A549 (cell line): ENCODE results near the gene MRPL28.
A peak's percentile ranks its signal among the peaks of the same experiment; 100 is the strongest.

ENCODE experiments used
- CHD4 ChIP-seq: fragments of 200-600 bp; sonication (generic); IDR thresholded peaks from 2 replicates; pipeline ENCODE4 v1.6.1; 2016; ENCODE audit warnings: antibody characterized with exemption, mild to moderate bottlenecking, borderline replicate concordance
- EP300 ChIP-seq, 2 experiments: fragments of >200 bp; sonication (Bioruptor Twin); formaldehyde crosslinking; IDR thresholded peaks; 2 replicates in 1 of 2; 3 replicates in 1 of 2; pipeline ENCODE4 v1.6.1; 2016 to 2017
- GATA3 ChIP-seq: IDR thresholded peaks from 2 replicates; pipeline ENCODE4 v1.6.1; 2012; ENCODE audit warnings: borderline replicate concordance
- JUNB ChIP-seq: fragments of >200 bp; sonication (Bioruptor Twin); formaldehyde crosslinking; IDR thresholded peaks from 2 replicates; pipeline ENCODE4 v1.6.1; 2016
- KDM5A ChIP-seq: fragments of 200-600 bp; sonication (generic); IDR thresholded peaks from 2 replicates; pipeline ENCODE4 v1.6.1; 2016; ENCODE audit warnings: antibody characterized with exemption, mild to moderate bottlenecking
- PHF8 ChIP-seq: fragments of 200-600 bp; sonication (generic); IDR thresholded peaks from 2 replicates; pipeline ENCODE4 v1.6.1; 2016; ENCODE audit warnings: low read depth, mild to moderate bottlenecking, antibody characterized with exemption, moderate library complexity, borderline replicate concordance
- POLR2A ChIP-seq: IDR thresholded peaks from 2 replicates; pipeline ENCODE4 v1.6.1; 2012; ENCODE audit warnings: mild to moderate bottlenecking, low read length
- SMC3 ChIP-seq: fragments of >200 bp; sonication (Bioruptor Twin); formaldehyde crosslinking; IDR thresholded peaks from 3 replicates; pipeline ENCODE4 v1.6.1; 2018; ENCODE audit warnings: inconsistent platforms
- ZC3H11A ChIP-seq: fragments of 450-650 bp; IDR thresholded peaks from 2 replicates; pipeline ENCODE4 v1.6.1; 2014; ENCODE audit warnings: antibody characterized with exemption, mild to moderate bottlenecking
- TF ChIP-seq, protein P1 (sequence below): fragments of >200 bp; sonication (Bioruptor Twin); formaldehyde crosslinking; IDR thresholded peaks from 3 replicates; pipeline ENCODE4 v1.5.1; 2016
- TF ChIP-seq, protein P2 (sequence below): fragments of 200-600 bp; sonication (generic); IDR thresholded peaks from 2 replicates; pipeline ENCODE4 v1.6.1; 2016; ENCODE audit warnings: antibody characterized with exemption, mild to moderate bottlenecking, moderate library complexity
- TF ChIP-seq, protein P3 (sequence below): IDR thresholded peaks from 2 replicates; pipeline ENCODE4 v1.6.1; 2012
- TF ChIP-seq, protein P4 (sequence below): IDR thresholded peaks from 2 replicates; pipeline ENCODE4 v1.6.1; 2012

DNA sequence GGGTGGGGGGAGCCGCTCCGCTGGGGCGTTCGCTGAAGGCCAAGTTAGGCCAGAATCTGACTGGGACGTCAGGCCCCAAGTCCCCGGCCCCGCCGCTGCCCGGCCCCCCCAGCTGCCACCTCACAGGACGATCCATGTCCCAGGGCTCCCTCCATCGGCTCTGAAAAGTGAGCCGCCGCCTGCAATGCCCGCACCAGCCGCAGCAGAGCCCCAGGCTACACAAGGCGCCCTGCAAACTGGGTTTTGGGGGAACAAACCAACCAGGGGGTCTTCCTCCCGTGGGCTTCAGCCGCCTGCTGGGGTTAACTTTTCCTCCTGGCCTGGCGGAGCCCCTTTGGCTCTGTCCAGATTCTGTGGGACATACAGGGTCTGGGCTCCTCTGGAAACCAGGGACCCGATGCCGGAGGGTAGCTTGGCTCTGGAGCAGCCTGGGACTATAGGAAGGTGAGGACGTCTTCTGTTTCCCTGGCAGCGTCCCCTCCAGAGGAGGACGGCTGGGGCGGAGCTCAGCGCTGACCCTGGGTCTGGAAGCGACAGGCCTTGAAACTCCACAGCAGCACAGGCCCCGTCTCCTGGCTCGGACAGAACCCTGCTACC, 27.5 kb upstream of the MRPL28 start:
- TF ChIP-seq, protein P1, sequence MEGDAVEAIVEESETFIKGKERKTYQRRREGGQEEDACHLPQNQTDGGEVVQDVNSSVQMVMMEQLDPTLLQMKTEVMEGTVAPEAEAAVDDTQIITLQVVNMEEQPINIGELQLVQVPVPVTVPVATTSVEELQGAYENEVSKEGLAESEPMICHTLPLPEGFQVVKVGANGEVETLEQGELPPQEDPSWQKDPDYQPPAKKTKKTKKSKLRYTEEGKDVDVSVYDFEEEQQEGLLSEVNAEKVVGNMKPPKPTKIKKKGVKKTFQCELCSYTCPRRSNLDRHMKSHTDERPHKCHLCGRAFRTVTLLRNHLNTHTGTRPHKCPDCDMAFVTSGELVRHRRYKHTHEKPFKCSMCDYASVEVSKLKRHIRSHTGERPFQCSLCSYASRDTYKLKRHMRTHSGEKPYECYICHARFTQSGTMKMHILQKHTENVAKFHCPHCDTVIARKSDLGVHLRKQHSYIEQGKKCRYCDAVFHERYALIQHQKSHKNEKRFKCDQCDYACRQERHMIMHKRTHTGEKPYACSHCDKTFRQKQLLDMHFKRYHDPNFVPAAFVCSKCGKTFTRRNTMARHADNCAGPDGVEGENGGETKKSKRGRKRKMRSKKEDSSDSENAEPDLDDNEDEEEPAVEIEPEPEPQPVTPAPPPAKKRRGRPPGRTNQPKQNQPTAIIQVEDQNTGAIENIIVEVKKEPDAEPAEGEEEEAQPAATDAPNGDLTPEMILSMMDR, result no peak; the same call in 2 of the 3 replicates
- no peak for TF ChIP-seq PHF8
- no peak for TF ChIP-seq POLR2A
- no peak for TF ChIP-seq JUNB
- TF ChIP-seq, protein P2, sequence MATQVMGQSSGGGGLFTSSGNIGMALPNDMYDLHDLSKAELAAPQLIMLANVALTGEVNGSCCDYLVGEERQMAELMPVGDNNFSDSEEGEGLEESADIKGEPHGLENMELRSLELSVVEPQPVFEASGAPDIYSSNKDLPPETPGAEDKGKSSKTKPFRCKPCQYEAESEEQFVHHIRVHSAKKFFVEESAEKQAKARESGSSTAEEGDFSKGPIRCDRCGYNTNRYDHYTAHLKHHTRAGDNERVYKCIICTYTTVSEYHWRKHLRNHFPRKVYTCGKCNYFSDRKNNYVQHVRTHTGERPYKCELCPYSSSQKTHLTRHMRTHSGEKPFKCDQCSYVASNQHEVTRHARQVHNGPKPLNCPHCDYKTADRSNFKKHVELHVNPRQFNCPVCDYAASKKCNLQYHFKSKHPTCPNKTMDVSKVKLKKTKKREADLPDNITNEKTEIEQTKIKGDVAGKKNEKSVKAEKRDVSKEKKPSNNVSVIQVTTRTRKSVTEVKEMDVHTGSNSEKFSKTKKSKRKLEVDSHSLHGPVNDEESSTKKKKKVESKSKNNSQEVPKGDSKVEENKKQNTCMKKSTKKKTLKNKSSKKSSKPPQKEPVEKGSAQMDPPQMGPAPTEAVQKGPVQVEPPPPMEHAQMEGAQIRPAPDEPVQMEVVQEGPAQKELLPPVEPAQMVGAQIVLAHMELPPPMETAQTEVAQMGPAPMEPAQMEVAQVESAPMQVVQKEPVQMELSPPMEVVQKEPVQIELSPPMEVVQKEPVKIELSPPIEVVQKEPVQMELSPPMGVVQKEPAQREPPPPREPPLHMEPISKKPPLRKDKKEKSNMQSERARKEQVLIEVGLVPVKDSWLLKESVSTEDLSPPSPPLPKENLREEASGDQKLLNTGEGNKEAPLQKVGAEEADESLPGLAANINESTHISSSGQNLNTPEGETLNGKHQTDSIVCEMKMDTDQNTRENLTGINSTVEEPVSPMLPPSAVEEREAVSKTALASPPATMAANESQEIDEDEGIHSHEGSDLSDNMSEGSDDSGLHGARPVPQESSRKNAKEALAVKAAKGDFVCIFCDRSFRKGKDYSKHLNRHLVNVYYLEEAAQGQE, result no peak
- TF ChIP-seq, protein P3, sequence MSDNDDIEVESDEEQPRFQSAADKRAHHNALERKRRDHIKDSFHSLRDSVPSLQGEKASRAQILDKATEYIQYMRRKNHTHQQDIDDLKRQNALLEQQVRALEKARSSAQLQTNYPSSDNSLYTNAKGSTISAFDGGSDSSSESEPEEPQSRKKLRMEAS, result no peak
- TF ChIP-seq EP300 (IDR thresholded peaks at IDR 0.05), result no peak
- no peak for TF ChIP-seq KDM5A
- TF ChIP-seq SMC3, result no peak
- TF ChIP-seq GATA3, result no peak; the same call in 1 of the 2 replicates
- no peak for TF ChIP-seq CHD4
- TF ChIP-seq, protein P4, sequence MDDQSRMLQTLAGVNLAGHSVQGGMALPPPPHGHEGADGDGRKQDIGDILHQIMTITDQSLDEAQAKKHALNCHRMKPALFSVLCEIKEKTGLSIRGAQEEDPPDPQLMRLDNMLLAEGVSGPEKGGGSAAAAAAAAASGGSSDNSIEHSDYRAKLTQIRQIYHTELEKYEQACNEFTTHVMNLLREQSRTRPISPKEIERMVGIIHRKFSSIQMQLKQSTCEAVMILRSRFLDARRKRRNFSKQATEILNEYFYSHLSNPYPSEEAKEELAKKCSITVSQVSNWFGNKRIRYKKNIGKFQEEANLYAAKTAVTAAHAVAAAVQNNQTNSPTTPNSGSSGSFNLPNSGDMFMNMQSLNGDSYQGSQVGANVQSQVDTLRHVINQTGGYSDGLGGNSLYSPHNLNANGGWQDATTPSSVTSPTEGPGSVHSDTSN, result peak; percentile 54
- no peak for TF ChIP-seq ZC3H11A
